Endothelial cell of hepatic sinusoid (primary cell): ENCODE data around the gene OR1Q1.
"Not testable (repeated sequence)": the region's sequence is repeated elsewhere in the genome, so short reads cannot be mapped to it uniquely, and the experiment has no call there.

Experiments used
- in situ Hi-C: cut with HindIII; loops from 2 replicates; pipeline ENCODE4 v1.10.0; 2017; ENCODE audit warnings: low sequenced_read_pairs

Gene OR1Q1, protein sequence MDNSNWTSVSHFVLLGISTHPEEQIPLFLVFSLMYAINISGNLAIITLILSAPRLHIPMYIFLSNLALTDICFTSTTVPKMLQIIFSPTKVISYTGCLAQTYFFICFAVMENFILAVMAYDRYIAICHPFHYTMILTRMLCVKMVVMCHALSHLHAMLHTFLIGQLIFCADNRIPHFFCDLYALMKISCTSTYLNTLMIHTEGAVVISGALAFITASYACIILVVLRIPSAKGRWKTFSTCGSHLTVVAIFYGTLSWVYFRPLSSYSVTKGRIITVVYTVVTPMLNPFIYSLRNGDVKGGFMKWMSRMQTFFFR

DNA sequence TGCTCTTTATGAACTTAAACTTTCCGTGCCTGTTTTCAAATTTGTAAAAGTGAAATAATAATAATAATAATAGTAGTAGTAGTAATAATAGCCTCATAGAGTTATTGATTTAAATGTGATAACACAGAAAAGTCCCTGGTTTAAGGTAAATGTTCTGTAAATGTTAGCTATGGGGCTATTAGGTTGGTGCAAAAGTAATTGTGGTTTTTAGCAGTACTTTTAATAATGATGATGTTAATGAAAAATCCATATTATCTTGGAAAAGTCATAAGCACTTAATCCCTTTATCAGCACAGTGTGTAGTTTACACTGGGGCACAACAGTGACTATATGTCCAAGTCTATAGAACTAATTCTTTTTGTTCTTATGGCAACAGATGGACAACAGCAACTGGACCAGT, at the start of gene OR1Q1:
TSS of gene OR1Q1 (plus strand) at position 377 of the 400 bp plus-strand sequence. CDS start at position 377, 0 bp downstream.
- in situ Hi-C loops, result no loop called here

DNA sequence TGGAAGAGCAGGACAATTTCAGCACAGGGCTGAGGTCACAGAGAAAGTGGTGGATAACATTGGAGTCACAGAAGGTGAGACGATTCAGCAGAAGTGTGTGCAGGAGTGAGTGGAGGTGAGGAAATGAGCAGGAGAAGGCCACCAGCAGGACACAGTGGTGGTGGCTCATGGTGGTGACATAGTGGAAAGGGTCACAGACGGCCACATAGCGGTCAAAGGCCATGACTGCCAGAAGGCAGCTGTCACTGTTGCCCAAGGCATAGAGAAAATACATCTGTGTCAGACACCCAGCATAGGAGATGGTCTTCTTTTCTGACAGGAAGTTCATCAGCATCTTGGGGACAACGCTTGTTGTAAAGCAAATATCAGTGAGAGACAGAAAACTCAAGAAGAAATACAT, 46.6 kb upstream of the OR1Q1 start:
- in situ Hi-C loops, result no loop called here

DNA sequence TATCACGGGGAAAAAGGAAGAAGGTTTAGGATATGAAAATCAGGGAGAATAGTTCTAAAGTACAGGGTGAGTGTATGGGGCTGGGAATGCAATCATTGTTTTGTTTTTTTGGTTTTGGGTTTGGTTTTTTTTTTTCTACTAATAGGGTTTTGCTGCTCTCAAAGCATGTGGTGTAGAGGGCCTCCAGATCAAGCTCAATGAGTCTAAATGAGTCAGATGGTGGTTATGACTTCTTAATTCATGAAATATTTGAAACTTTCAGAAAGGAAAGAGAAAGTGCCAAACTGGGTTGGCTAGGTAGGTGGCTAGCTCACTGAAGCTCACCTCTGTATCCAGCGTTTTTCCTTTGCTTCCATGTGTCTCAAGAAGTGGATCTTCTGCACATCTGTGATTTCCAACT, 42.1 kb upstream of the OR1Q1 start:
- in situ Hi-C loops, result no loop called here

DNA sequence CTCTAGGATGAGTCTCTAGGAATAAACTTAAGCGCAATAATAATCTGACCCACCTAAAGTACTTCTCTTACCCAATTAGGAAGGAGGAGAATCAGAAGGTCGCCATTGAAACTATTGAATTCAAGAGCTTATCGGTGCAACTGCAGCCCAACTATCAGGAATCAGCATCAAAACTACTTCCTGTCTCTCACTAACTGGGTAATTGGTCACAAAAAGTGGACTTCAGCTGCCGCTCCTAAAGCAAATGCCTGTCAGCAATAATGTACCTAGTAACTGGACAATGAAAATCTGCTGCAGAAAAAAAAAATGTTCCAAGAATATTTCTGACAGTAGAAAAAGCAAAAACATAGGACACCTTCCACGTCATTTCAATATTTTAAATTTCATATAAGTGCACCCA, 34.7 kb upstream of the OR1Q1 start:
- in situ Hi-C loops, result no loop called here

DNA sequence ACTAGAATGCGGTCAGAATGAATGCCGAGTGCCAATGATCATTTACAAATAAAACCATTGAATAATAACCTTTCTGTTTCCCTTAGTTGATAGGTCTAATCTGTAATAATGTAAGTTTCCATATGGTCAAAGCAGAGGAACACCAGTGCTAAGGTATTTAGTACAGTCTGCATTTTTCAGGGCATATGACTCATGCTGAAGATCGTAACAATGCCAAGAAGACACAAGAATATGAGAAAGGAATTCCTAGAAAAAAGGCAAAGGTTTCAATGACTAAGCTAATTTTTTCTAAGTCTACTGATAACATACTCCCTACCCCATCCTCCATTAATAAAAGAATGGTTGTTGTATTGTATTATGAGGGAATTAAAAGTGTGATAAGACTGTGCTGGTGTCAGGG, 34.2 kb upstream of the OR1Q1 start:
- in situ Hi-C loops, result no loop called here

DNA sequence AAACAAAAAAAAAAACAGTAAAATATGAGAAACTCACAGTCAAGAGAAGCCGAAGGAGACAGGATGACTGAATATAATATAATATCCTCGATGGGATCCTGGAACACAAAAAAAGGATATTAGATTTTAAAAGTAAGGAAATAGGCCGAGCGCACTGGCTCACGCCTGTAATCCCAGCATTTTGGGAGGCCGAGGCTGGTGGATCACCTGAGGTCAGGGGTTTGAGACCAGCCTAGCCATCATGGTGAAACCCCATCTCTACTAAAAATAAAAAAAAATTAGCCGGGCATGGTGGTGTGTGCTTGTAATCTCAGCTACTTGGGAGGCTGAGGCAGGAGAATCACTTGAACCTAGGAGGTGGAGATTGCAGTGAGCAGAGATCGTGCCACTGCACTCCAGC, 31.3 kb upstream of the OR1Q1 start, which contains the start of gene OR1L8:
TSS of gene OR1L8 (minus strand) at position 101 of the 400 bp plus-strand sequence. CDS start 14,907 bp downstream, outside the sequence.
- in situ Hi-C loops, result not testable (repeated sequence)

DNA sequence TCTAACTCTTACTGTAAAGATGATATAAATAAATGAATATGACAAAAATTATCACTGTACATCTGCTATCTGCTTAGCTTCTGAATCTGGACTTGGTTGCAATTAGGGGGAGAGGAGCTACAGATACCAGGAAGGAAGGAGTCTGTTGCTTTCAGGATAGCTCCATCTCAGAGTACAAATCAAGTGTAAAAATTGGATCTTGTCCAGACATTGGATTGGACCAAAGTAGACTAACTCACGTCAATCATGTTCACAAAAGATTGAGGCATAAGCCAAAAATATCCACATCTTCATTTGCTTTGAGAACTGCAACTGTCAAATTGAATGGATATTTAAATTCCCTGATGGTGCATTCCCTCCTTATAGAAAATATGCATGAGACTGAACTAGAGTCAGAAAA, 8.8 kb upstream of the OR1Q1 start:
- in situ Hi-C loops, result no loop called here

DNA sequence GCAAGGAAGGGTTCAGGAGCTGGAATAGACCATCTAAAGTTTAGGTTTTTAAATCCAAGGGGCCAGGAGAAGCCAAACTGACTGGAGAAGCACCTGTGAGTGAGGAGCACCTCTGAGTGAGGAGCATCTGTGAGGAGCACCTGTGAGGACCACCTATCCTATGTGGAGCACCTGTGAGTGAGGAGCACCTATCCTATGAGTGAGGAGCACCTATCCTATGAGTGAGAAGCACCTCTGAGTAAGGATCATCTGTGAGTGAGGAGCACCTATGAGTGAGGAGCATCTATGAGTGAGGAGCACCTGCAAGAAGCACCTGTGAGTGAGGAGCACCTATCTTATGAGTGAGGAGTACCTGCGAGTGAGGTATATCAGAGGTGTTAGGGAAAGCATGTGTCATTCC, 8.0 kb upstream of the OR1Q1 start:
- in situ Hi-C loops, result no loop called here

DNA sequence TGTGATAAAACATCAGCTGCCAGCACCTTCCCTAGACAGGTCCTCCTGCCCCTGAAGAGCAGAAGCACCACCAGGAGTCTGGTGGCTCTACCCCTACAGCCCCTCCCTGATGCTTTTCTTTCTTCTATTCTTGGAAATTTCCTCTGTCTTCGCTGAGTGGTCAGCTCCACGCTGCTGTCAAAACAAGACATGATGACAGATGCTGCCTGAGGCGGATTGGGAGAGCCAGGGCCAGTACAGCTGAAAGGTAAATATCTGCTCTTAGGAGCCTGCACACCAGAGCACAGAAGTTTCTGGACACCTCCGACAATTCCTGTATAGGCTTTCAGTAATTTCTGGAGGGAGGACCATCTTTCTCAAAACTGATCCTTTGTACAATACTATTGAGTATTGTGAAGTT, 4.7 kb upstream of the OR1Q1 start:
- in situ Hi-C loops, result no loop called here

DNA sequence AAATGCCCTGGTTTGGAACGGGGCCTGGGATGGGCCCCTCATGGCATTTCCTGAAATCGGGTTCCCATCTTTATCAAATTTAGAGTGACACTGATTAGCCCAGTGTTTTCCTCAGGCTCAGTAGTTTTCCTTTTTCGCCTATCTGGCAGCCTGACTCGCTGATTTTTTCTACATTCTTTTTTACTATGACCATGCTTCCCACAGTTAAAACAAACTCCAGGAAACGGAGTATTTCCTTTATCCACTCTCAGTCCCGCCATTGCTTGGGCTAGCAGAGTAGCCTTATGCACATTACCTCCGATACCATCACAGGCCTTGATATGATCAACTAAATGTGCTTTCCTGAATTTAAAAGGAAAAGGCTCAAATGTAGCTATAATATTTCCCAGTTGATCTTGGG, 5.5 kb downstream of the OR1Q1 start:
- in situ Hi-C loops, result no loop called here

DNA sequence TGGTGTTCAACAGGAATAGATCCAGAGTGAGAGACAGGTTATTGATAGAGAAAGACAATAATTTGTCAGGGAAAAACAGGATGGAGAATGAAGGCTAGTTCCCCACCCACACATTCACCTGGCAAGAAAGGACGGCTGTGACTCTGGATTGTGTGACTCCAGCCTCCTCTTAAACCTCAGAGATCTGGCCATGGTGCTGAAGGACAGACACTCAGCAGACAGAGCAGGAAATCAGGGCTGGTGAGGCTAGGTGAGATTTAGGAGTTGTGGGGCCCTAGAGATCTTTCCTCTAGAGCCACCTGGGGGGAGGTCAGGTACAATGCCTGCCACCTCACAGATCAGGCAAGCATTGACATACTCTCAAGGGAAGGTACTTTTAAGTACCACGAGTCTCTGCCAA, 27.7 kb downstream of the OR1Q1 start:
- in situ Hi-C loops, result no loop called here

DNA sequence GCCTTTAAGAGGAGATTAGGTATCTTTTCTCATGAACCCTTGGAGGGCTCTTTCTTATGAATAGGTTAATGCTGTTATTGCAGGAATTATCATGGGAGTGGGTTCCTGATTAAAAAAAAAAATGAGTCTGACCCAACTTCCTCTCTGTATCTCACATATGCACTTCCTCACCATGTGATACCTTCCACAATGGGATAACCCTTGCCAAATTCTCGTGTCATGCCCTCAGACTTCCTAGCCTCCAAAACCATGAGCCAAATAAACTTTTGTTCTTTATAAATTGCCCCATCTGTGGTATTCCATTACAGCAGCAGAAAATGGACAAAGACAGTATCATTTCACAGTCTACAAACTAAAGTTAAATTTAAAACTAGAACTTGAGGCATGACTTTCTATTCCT, 41.8 kb downstream of the OR1Q1 start:
- in situ Hi-C loops, result no loop called here

DNA sequence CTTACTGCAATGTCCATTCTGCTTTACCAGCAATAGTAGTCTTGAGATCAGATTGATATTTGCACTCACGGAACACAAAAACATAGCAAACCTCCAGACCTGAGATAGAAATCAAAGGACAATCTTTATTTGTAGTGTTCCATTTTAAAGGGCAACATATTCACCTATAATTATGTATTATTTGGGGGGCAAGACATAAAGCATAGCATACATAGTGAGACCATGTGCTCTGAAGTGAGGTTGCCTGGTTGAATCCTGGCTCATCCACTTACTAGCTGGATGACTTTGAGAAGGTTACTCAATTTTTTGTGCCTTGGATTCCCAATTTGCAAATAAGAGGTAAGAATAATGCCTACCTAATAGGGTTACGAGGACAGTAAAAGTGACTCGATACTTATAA, 43.0 kb downstream of the OR1Q1 start, which contains the start of gene OR1B1:
TSS of gene OR1B1 (minus strand) at position 101 of the 400 bp plus-strand sequence.
- in situ Hi-C loops, result no loop called here

DNA sequence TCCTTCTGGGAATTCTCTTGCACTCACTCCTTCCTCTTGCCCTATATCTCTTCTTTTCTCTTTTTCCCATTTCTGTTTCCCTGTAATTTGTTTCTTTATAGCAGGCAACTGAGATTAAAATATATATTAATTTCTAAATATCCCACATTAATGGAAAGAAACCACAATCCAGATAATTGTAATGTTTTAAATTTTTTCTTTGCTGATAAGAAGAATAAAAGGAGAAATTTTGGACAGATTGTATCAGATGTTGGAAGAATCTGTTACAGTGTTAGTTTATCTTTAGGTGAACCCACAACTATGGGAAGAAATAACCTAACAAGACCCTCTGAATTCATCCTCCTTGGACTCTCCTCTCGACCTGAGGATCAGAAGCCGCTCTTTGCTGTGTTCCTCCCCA, 46.9 kb downstream of the OR1Q1 start, which contains the start of gene OR1L1:
TSS of gene OR1L1 (plus strand) at position 301 of the 400 bp plus-strand sequence. CDS start at position 301, 0 bp downstream.
- in situ Hi-C loops, result no loop called here
